ENCODE measurements around the gene VAC14. TPM values are rescaled to one million over a fixed set of nuclear protein-coding genes. Genes with fewer than 3 reads are reported as not detected.

The VAC14 gene
- total RNA-seq, 1 donor from 2014 or later, result 21.7 TPM

DNA sequence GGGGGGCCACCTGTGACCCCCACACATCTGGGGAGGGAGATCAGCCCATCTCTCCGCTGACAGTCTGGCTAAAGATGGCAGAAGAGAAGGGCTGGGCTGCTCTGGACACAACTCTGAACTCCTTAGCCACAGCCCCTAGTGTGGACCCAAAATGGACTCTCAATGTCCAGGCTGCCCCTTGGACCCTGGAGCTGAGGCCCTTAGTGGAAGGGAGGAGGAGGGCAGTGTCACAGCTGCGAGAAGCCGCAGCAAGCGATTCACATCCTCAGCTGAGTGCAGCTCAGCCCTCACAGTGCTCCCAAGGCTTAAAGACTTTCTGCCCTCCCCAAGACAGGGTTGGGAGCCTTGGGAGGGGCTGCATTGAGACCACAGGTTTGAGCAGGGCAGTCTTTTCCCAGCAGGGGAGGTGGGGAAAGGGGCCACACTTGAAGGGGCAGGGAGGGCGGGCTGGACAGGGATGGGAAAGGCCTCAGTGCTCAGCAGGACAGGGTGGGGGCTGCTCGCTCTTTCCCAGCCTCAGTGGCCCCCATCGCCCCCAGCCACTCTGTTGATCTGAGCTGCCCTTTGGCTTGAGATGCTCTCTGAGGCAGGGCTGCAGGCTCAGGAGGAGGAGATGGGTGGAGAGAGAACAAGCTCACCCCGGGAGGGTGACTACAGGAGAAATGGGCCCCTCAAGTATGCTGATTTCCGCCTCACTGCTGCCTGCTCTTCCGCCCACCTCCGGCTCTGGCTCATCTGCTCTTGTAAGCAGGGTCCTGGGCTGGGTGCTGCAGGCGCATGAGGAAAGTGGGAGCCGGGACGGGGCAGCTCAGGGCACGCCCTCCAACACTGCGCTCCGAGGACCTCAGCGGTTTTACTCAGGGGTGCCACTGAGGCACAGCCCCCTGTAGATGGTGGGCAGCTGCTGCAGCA, 64.2 kb downstream of the VAC14 start:
- no peak for ATAC-seq
- peak; percentile 70 for DNase-seq (ENCODE audit: missing footprints)
- intact Hi-C loops (cut with DNase I), result loop anchor here (2.0 kb wide), 1 partner anchor 48 kb away; no protein-coding TSS in a partner anchor

DNA sequence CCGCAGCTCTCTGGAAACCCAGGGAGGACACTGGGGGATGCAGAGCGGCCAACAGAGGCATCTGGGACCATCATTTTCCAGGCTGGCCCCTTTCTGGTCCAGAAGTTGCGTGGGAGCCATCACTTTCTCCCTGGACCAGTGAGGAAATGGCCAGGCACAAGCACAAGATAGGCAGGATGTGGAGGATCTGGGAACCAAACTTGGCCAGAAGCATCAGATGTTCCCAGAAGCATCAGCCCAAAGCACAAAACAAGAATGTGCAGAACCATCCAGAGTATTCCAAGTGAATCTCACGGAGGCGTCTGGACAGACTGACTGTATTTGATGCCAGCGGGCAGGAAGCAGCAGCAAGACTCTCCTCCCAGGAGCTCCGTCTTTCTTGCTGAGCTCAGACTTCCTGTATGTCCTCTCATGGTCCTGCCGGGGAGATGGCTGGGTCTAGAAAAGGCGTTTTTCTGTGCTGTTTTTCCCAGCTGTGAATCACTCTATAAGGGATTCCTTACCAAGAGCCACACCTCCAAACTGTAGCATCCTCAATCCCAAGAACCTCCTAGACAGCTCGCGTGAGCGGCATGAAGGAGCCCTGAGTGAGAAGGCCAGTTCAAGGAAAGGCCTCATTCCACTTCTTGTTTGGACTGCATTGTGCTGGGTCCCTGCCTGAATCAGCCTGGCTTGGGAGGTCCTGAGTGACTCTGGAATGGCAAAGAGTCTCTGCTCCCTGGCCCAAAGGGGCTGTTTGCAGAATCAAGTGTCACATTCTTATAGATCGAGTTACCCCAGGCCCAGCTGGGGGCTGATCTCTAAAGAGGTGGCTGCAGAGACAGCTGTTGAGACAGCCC, 65.6 kb downstream of the VAC14 start:
- intact Hi-C loops (cut with DNase I), result no loop called here
- ATAC-seq (peak; percentile 49), DNase-seq (ENCODE audit: missing footprints) (peak; percentile 66)

DNA sequence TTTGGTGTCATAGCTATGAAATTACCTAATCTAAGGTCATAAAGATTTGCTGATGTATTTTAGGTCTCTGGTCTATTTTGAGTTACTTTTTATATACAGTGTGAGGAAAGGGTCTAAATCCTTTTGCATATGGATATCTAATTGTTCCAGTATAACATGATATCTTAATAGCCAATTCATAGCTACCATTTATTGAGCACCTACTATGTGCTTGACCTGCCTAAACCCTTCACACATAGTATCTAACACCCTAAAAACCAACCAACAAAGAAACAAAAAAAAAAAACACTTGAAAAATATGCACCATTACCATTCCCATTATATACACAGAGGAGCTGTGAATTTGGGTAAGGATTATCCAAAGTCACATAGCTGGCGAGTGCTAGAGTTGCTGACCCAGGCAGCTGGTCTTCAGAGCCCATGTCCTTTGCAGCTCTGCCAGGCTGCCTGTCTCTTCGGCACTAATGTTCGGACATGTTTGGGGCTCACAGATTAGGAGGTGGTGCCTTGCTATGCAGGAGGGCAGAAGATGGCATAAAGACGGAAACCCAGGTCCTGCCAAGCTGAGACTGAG, 66.3 kb downstream of the VAC14 start:
- ATAC-seq, result no peak
- DNase-seq (ENCODE audit: missing footprints), result no peak
- intact Hi-C loops (cut with DNase I), result no loop called here

DNA sequence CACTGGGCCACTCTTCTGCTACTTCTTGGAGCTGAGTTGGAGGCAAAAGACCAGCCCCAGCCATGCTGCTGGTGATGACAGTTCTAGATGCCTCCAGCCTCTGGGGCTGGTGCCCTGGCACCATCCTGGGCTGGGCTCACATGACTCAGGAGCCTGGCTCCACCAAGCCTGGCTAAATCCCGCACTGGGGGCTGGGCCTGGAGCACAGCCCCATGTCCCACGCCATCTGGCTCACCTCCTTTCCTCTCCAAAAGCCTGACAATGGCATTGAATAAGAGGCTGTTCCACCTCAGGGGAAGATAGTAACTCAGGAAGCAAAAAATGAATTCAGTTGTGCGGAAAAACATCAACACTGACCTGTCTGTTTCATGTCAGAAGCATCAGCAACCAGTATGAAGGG, 70.0 kb downstream of the VAC14 start:
- DNase-seq (ENCODE audit: missing footprints) (no peak), ATAC-seq (peak; percentile 64)
- intact Hi-C loops (cut with DNase I), result loop anchor here (2.0 kb wide), 1 partner anchor 38 kb away; no protein-coding TSS in a partner anchor

DNA sequence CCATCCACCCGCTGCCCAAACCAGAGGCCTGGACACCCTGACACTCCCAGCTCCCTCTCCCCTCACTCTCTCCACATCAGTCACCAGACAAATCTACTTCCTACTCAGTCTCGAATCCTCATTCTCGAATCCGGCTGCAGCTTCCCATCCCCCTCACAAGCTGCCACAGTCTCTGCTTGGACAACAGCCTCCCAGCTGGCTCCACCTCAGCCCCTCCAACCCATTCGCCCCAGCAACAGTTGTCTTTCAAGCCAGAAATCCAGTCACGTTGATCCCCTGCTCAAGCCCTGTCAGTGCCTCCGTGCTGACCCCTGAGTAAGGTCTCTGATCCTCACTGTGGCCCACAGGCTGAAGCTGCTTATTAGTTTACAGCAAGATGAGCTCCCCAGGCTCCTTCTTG, 70.9 kb downstream of the VAC14 start:
- ATAC-seq, result no peak
- intact Hi-C loops (cut with DNase I), result loop anchor here (2.0 kb wide), 1 partner anchor 37 kb away; no protein-coding TSS in a partner anchor
- no peak for DNase-seq (ENCODE audit: missing footprints)

DNA sequence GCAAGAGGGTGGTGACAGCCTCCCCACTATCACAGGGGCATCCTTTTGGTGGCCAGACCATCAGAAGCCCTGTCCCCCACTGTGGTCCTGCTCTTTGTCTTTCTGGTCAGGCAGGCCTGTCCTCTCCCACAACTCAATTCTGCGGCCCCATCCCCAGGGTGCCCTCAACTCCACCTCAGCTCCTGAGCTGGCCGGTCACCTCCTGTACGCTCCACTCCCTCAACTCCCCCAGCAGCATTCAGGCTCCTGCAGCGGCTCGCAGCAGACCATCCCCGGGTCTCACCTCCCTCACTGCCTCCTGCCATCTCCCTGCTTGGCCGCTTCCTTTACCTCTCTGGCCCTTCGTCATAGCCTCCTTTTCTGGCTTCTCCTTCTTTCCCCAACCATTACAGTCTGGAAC, 71.7 kb downstream of the VAC14 start:
- intact Hi-C loops (cut with DNase I), result no loop called here
- ATAC-seq, result no peak
- no peak for DNase-seq (ENCODE audit: missing footprints)

DNA sequence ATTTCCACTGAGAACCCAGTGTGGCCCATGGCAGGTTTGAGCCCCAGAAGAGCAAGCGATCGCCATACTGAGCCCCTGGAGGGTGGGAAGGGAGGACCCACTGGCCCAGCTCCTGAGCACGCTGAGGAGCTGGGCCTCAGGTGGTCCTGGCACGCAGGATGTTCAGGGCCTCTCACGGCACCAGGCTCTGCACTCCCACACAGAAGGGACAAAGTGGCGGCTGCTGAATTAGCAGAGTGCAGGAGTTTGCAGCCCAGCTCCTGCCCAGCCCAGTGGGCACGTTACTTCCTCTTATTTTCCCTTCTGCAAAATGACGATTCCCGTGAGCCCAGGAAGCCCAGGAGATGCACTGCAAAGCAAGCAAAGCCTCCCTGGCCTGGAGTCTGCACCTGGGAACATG, 72.8 kb downstream of the VAC14 start:
- intact Hi-C loops (cut with DNase I), result no loop called here
- ATAC-seq (no peak), DNase-seq (ENCODE audit: missing footprints) (no peak)

DNA sequence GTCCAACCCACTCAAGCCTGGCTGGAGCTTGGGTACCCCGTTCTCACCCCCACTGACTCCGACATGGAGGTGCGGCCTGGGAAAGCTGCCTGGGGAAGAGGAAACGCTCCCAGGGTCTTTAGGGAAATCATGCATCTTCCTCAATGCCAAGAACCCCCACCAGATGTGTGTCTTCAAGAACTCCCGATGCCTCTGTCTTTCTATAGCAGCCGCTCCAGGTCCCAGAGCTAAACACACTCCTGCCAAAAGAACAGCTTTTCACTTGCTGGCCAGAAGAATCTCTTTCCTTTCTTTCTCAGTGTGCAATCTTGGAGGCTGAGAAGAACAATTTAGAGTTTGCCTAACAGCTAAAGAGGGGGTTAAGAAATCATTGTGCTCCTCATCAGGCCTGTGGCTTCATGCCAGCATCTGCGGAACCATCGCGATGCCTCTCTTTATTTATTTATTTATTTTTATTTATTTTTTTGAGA, 74.0 kb downstream of the VAC14 start:
- DNase-seq (ENCODE audit: missing footprints) (no peak), ATAC-seq (peak; percentile 62)
- intact Hi-C loops (cut with DNase I), result no loop called here

DNA sequence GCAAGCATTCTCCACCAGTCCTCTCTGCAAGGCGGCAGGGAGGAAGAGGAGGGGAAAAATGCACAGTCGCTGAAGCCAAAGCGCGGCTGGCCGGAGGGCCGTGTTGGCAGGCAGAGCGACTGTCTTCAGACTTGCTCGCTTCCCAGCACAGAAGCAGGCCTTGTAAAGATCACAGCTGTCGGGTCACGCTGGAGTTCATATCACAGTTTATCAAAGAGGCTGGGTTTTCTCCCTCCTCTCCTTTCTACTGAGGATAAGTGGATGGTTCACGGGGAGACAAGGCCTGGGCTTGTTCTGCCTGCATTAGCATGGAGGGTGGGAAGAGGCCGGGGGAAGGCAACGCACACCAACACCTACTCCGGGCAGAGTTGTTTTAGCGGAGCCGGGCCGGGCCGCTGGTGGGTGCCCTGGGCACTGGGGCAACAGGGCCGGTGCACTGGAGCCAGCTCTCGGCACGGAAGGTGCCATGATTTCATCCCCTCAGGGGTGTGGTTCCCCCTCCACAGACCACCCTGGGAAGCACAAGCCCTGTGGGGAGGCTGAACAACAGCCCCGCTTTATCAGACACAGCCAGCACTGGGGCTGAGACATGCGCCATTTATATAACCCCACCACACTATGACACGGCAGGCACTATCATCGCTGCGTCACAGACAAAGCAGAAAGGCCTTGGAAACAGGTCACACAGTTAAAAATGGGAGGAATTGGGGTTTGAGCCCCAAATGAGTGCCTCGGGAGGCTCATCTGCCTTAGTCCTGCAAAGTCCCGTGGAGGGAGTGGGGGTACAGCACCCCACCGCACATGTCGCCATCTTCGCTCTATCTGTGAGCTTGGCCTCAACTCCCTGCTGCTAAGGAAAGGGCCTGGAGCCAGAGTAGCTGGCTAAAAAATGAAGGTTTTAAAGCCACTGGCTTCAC, 74.8 kb downstream of the VAC14 start:
- intact Hi-C loops (cut with DNase I), result no loop called here
- DNase-seq (ENCODE audit: missing footprints), result peak; percentile 86

DNA sequence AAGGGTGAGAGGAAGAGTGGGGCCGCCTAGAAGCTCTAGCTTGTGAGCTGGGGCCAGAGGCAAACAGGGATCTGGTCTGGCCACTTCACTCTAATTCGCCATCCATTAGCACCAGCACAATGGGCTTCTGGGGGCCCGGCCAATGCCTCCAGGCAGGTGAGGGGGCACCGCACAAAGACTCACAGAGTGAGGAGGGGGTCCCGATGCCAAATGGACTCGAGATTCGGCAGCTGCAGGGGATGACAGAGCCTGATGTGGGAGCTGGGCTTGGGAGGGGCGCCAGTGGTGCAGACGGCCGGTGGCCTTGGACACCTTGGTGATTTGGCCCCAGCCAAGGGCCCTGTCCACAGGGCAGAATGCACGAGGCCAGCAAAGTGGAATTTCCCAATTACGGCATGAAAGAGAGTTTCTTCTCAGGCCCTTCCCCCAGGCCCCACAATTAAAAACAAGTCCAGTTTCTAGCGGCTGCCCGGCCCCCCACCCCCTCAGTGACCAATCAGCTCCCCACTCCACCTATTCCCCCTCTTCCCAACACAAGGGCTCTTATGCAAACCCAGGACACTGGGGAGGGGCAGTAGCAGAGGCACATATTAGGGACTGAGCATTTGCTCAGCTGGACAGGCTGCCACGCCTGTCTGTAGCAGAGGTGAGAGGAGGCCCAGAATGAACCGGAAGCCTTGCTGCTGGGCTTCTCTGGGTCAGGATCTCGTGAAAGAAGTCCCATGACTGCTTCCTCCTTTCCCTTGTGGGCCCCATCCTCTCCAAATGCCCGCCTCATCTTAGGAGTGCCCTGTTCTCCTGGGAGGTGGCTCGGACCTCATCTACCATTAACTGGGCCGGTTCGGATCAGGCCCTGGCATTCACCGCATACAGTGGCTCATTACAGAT, 75.7 kb downstream of the VAC14 start:
- intact Hi-C loops (cut with DNase I), result no loop called here
- ATAC-seq, result peak; percentile 71
- DNase-seq (ENCODE audit: missing footprints), result no peak

More for the DNA sequence above, 74.8 kb downstream of the VAC14 start:
- ATAC-seq, result peak; percentile 78

DNA sequence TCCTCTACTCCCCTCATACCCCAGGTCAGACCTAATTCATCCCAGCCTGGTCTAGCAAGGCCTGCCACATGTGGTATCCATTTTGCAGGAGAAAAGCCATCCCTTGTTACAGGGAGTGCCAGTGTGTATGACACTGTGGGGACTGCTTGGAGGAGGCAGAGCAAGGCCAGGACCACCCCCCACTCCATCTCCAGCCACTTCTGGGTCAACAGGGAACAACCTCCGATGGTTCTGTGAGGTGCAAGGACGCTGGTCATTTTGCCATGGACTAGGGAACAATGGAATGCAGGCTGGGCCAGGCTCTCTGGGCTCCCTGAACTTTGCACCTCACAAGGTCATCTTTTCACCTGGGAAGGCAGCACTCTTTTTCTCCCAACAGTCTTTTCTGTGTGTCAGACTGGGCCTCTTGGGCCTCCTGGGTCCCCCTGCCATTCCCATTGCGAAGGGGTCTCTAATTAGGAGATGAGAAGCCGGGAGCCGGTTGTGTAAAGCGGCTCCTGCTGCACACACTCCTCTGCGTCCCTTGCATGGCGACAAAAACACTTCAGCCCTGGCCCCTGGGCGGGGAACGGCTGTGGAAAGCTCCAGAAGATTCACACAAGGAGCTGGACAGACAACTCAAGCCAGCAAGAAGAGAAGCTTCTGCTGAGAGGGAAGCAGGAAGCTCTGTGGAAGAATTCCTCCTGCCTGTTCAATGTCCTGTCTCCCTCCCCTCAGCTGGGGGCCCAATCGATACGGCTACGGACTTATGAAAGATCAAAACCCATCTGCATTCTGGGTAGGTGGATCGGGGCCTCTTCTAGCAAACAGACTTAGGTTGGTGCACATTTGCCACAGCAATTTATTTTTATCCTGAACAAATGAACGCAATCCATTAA, 76.6 kb downstream of the VAC14 start:
- no peak for ATAC-seq
- intact Hi-C loops (cut with DNase I), result no loop called here

DNA sequence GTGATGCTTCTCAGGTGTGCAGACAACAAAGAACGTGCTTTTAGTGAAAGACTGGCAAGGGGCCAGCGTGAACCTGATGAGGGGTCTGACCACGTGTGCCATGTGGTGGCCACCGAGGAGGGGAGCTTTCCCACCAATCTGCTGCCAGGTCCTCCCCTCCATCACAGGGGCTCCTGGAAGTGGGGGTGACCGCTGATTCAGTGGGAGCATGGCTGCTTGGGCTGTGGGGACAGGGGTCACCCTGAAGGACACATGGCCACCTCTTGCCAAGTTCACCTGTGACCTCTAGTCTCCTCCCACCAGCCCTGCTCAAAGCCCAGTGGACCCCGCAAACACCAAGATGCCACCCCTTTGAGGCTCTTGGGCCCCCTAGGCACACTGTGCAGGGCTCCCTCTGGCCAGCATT, 77.2 kb downstream of the VAC14 start:
- no peak for DNase-seq (ENCODE audit: missing footprints)
- no peak for ATAC-seq
- intact Hi-C loops (cut with DNase I), result no loop called here

More for the DNA sequence above, 76.6 kb downstream of the VAC14 start:
- no peak for DNase-seq (ENCODE audit: missing footprints)

DNA sequence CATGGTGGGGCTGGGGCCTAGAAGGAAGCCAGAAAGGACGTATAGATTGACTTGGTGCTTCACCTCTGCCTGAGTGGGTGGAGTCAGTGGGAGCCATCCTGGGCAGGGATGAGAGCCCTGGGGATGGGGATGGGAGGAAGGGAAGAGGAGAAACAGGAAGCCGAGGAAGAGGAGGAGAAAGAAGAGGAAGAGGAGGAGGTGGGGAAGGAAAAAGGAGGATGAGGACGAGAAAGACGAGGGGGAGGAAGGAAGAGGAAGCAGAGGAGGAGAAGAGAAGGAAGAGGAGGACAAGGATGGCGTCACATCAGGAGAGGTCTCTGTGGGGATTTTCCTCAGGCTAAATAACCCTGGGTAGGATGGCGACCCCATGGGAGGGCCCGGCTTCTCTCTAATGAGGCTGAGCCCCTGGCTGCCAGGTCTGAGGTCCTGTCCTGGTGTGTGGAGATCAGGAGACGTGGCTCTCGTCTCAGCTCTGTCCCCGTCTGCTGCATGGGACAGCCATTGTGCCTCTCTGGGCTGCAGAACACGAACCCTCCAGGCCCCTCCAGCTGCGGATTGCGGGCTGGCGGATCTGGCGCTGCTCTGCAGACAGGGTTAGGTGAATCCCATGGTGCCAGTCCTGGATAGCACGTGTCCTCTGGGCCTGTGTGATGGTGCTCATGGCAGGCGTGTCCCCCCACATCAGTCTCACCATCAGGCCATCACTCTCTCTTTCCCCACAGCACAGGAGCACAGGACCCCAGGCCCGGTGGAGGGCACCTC, 79.6 kb downstream of the VAC14 start:
- no peak for DNase-seq (ENCODE audit: missing footprints)
- ATAC-seq, result no peak
- intact Hi-C loops (cut with DNase I), result no loop called here

DNA sequence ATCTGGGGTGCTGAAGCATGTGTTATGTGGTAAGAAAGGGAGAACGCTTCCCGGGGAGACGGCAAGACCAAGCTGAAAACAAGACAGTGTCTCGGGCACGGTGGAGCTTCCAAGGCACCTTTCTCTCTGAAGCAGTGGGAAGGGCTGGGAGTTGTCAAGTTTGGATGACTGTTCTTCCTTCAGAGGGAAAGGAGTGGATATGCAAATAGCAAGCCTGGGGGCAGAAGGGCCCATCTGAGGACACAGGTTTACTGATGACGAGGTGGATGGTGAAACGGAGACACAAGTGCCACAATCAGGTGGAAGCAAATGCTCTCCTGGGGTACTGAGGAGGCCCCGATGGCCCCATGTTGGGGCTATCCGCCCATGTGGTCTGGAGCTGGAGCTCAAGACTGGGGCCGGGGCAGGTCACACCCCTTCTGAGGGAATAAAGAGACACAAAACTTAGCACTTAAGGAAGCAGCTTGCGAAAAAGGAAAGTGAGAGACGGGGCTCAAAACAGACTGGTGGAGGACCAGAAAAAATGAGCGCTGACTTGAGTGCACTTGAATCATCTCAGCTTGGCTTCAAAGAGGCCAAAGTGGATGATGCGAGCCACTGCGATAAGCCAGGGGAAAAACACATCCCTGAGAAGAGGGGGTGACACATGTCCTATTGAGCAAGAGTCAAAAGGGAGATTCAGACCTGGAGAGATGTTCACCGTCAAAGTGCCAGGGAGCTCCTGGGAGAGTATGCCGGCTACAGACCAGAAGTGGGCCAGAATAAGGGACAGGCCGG, 80.3 kb downstream of the VAC14 start:
- ATAC-seq (no peak), DNase-seq (ENCODE audit: missing footprints) (no peak)
- intact Hi-C loops (cut with DNase I), result no loop called here

DNA sequence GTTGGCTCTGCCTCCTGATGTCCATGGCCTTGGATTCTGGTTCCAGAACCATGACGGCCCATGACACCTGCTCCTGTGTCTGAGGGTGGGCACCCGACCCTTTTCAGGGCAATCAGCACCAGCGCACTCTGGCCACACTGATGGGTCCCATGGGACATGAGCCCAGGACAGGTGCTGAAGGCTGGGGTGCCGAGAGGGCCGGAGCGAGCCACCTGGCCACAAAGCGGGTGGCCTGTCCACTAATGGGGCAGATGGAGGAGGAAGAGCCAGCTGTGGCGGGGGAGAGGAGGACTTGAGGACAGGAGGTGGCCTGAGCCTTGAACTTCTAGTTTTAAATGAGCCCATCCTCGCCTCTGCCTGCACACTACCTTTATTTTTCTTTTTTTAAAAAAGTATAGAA, 83.9 kb downstream of the VAC14 start:
- DNase-seq (ENCODE audit: missing footprints) (no peak), ATAC-seq (no peak)
- intact Hi-C loops (cut with DNase I), result no loop called here

Measured in Right ventricle myocardium inferior (tissue), 1 donor.